MCF 10A (cell line): Measurements from ENCODE around the gene ARL8B. TPM values are rescaled to one million over a fixed set of nuclear protein-coding genes. Genes with fewer than 3 reads are reported as not detected.

Experiments
- BruUV-seq: library from RNA; stranded (reverse); fragments of 400-500 nt; replicated peaks from 2 replicates; lab custom pipeline; 2021; lab: Mats Ljungman, UMichigan
- CTCF ChIA-PET: fragments of 300-600 bp; sonication (Branson Sonifier 250); formaldehyde crosslinking; extraction: SDS; loops from one replicate; lab custom pipeline; 2021; ENCODE audit warnings: antibody characterized with exemption, inconsistent platforms; lab: Yijun Ruan, JAX
- POLR2A ChIA-PET: fragments of 300-600, 350-650 bp; sonication (Branson Sonifier 250); formaldehyde crosslinking; extraction: SDS; loops from one replicate; lab custom pipeline; 2020; ENCODE audit warnings: antibody characterized with exemption, inconsistent platforms; lab: Yijun Ruan, JAX
- DNase-seq: peaks from one replicate; pipeline ENCODE4 v3.0.0-alpha.2; 2018; ENCODE audit not compliant: unreplicated experiment
- H3K27ac Mint-ChIP-seq: one replicate; pipeline ENCODE4 v1.8.0; 2022; ENCODE audit warnings: mild to moderate bottlenecking, low read depth, mixed read lengths; ENCODE audit not compliant: unreplicated experiment
- H3K27me3 Mint-ChIP-seq: one replicate; pipeline ENCODE4 v1.8.0; 2022; ENCODE audit warnings: mixed read lengths; ENCODE audit not compliant: insufficient read depth, unreplicated experiment
- H3K36me3 Mint-ChIP-seq: one replicate; pipeline ENCODE4 v1.8.0; 2022; ENCODE audit warnings: mild to moderate bottlenecking, moderate library complexity, mixed read lengths; ENCODE audit not compliant: insufficient read depth, unreplicated experiment
- H3K4me1 Mint-ChIP-seq: one replicate; pipeline ENCODE4 v1.8.0; 2022; ENCODE audit warnings: mixed read lengths; ENCODE audit not compliant: insufficient read depth, unreplicated experiment
- H3K4me3 Mint-ChIP-seq: one replicate; pipeline ENCODE4 v1.8.0; 2022; ENCODE audit warnings: mild to moderate bottlenecking, moderate library complexity, mixed read lengths; ENCODE audit not compliant: unreplicated experiment
- H3K9me3 Mint-ChIP-seq: one replicate; pipeline ENCODE4 v1.8.0; 2022; ENCODE audit warnings: mixed read lengths; ENCODE audit not compliant: unreplicated experiment
- intact Hi-C: fragments of 100-400 bp; cut with micrococcal nuclease; formaldehyde crosslinking; loops from 2 replicates; pipeline ENCODE4 v1.14.1; 2022
- total RNA-seq: library from RNA; stranded (reverse); gene quantifications from 2 replicates; pipeline ENCODE4 v1.2.3, GENCODE V29; 2022
- TF ChIP-seq, protein P1 (sequence below): fragments of 200-600 bp; IDR thresholded peaks from one replicate; pipeline ENCODE4 v1.8.0; 2022; ENCODE audit warnings: antibody characterized with exemption, mild to moderate bottlenecking; ENCODE audit not compliant: unreplicated experiment

The ARL8B gene
- total RNA-seq, 1 experiment from 2014 or later: 53.6 TPM

- BruUV-seq: no TSS peak
- Mint-ChIP-seq H3K9me3 (no peaks in the 10 kb centered on the region), H3K36me3 (no peaks in the 10 kb centered on the region), H3K27me3 (no peaks in the 10 kb centered on the region), H3K27ac (no peak overlapping the region), H3K4me1 (no peaks in the 10 kb centered on the region), H3K4me3 (no peak overlapping the region)
- POLR2A ChIA-PET: interaction anchor here (0.6 to 1.6 kb wide), 2 partner anchors 13 to 1568 kb away, joined by 3 to 10 read pairs; no protein-coding TSS in a partner anchor
- TF ChIP-seq, protein P1, sequence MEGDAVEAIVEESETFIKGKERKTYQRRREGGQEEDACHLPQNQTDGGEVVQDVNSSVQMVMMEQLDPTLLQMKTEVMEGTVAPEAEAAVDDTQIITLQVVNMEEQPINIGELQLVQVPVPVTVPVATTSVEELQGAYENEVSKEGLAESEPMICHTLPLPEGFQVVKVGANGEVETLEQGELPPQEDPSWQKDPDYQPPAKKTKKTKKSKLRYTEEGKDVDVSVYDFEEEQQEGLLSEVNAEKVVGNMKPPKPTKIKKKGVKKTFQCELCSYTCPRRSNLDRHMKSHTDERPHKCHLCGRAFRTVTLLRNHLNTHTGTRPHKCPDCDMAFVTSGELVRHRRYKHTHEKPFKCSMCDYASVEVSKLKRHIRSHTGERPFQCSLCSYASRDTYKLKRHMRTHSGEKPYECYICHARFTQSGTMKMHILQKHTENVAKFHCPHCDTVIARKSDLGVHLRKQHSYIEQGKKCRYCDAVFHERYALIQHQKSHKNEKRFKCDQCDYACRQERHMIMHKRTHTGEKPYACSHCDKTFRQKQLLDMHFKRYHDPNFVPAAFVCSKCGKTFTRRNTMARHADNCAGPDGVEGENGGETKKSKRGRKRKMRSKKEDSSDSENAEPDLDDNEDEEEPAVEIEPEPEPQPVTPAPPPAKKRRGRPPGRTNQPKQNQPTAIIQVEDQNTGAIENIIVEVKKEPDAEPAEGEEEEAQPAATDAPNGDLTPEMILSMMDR: no peak
- intact Hi-C loops: no loop called here
- CTCF ChIA-PET: interaction anchor here (0.6 to 1.4 kb wide), 2 partner anchors 31 to 95 kb away, joined by 3 read pairs; partner anchors contain the start of gene ARL8B
- peak; percentile 58 for DNase-seq
Measured at GRCh38 chr3:5092018-5092417, 30.1 kb upstream of the ARL8B start.

GRCh38 chr3:5093731-5094130 lies 28.4 kb upstream of the ARL8B start:
- Mint-ChIP-seq H3K4me1 (no peaks in the 10 kb centered on the region), H3K9me3 (no peaks in the 10 kb centered on the region), H3K27ac (no peak overlapping the region), H3K27me3 (no peaks in the 10 kb centered on the region), H3K36me3 (no peaks in the 10 kb centered on the region), H3K4me3 (no peak overlapping the region)
- ChIA-PET CTCF (interaction anchor here (0.6 to 0.7 kb wide), 4 partner anchors 37 to 1861 kb away, joined by 3 read pairs; no protein-coding TSS in a partner anchor), POLR2A (interaction anchor here (0.5 to 0.9 kb wide), 3 partner anchors 24 to 67 kb away, joined by 3 to 5 read pairs (median 3); no protein-coding TSS in a partner anchor)
- BruUV-seq: no TSS peak
- TF ChIP-seq, protein P1: no peak
- DNase-seq: no peak
- intact Hi-C loops: no loop called here

DNA sequence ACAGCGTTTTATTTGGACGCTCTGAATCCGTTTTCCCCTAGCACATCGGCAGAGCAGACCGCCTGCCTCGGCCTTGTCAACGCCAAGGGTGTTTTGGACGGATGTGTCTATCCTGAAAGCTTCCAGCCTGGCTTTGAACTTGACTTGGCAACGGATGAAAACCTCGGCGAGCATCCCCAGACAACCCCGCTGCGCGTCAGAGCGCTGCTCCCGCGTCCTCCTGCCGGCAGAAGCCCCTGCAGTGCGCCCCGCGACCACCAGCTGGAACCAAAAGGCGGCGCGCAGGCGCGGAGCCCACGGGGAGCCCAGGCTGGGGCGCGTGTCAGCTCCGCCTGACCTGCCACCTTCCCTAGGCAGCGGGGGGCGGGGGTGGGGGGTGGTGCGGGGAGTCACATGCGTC lies 26.2 kb upstream of the ARL8B start:
- H3K27ac Mint-ChIP-seq: no peak overlapping the region
- no peaks in the 10 kb centered on the region for H3K27me3 Mint-ChIP-seq
- H3K36me3 Mint-ChIP-seq: no peaks in the 10 kb centered on the region
- H3K9me3 Mint-ChIP-seq: no peaks in the 10 kb centered on the region
- ChIA-PET CTCF (interaction anchor here (0.9 kb wide), 1 partner anchor 26 kb away, joined by 3 read pairs; no protein-coding TSS in a partner anchor), POLR2A (interaction anchor here (0.5 to 0.7 kb wide), 2 partner anchors 24 to 26 kb away, joined by 3 read pairs; no protein-coding TSS in a partner anchor)
- intact Hi-C loops: no loop called here
- no peak for DNase-seq
- no peak overlapping the region for H3K4me3 Mint-ChIP-seq
- no peaks in the 10 kb centered on the region for H3K4me1 Mint-ChIP-seq
- BruUV-seq: no TSS peak
- TF ChIP-seq, protein P1: no peak

DNA sequence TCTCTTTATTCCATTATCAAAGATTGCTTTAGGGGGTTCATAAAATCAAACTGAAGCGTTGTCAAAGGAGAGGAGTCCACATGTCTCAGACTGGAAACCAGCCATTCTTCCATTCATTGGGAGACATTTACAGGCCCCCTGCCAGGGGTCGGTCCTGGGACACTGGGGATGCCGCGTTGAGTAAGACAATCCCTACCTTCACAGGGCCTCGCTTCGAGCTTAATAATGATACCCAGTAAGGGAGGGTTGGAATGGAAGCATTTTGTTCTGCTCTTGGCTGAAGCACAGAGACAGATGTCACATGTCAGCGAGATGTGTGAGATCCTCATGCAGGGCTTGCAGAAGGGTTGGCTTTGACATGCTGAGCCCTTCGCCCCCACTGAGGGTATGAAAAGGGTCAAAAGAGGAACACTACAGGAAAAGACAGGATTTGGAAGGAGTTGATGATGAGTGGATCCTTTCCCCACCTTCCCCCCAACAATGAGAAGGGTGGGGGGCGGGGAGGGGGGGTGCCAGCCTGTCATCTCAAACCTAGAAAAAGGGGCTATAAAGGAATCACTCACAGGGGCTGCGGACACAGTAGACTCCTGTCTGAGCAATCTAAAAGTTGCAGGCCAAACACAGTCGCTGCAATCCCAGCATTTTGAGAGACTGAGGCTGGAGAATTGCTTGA lies 25.6 kb upstream of the ARL8B start:
- ChIA-PET CTCF (interaction anchor here (0.7 to 0.9 kb wide), 2 partner anchors 19 to 25 kb away, joined by 3 read pairs; no protein-coding TSS in a partner anchor), POLR2A (interaction anchor here (0.5 kb wide), 1 partner anchor 25 kb away, joined by 3 read pairs; no protein-coding TSS in a partner anchor)
- Mint-ChIP-seq H3K9me3 (no peaks in the 10 kb centered on the region), H3K4me1 (no peaks in the 10 kb centered on the region), H3K27ac (no peak overlapping the region), H3K36me3 (no peaks in the 10 kb centered on the region), H3K27me3 (no peaks in the 10 kb centered on the region), H3K4me3 (no peak overlapping the region)
- intact Hi-C loops: no loop called here
- no peak for DNase-seq
- no TSS peak for BruUV-seq
- TF ChIP-seq, protein P1: no peak
